Lower leg skin (tissue), 3 donors: Measurements from ENCODE around the gene MDC1.

ENCODE experiments used
- CTCF ChIP-seq, 3 donors: fragments of 450-650 bp; IDR thresholded peaks; one replicate each; pipeline ENCODE4 v1.5.1; 2016; ENCODE audit warnings: antibody characterized with exemption in 3 of 3, mild to moderate bottlenecking in 3 of 3, moderate library complexity in 2 of 3
- POLR2A ChIP-seq, 2 donors: fragments of 450-650 bp; IDR thresholded peaks; one replicate each; pipeline ENCODE4 v1.6.1; 2016 to 2017; ENCODE audit warnings: antibody characterized with exemption in 2 of 2, mild to moderate bottlenecking in 1 of 2, moderate library complexity in 1 of 2

- no peak for TF ChIP-seq CTCF (IDR thresholded peaks at IDR 0.05)
- no peak for TF ChIP-seq POLR2A (IDR thresholded peaks at IDR 0.05)
Measured at GRCh38 chr6:30747300-30747687, 30.2 kb upstream of the MDC1 start.
